ENCODE results near the gene LAT.
"Not testable (repeated sequence)": the region's sequence is repeated elsewhere in the genome, so short reads cannot be mapped to it uniquely, and the experiment has no call there.

The LAT gene

DNA sequence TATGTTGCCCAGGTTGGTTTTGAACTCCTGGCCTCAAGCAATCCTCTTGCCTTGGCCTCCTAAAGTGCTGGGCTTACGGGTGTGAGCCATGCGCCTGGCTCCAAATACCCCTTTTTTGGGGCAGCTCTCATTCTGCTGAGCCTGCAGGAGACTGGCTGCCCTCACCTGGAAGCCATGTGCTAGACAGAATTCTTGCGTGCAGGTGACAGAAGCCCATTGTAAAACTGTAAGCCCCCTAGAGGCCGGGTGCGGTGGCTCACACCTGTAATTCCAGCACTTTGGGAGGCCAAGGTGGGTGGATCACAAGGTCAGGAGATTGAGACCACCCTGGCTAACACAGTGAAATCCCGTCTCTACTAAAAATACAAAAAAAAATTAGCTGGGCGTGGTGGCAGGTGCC is 4.5 kb upstream of the LAT start:
- DNase-seq = not testable (repeated sequence)

GRCh38 chr16:28980929-28981328 is 3.9 kb upstream of the LAT start:
- DNase-seq = no peak

- DNase-seq = no peak
Observed at GRCh38 chr16:28981517-28981916, 3.3 kb upstream of the LAT start.

GRCh38 chr16:28982418-28982817 is 2.4 kb upstream of the LAT start:
- no peak for DNase-seq

GRCh38 chr16:28982949-28983348 is 1.9 kb upstream of the LAT start:
- DNase-seq = no peak

DNA sequence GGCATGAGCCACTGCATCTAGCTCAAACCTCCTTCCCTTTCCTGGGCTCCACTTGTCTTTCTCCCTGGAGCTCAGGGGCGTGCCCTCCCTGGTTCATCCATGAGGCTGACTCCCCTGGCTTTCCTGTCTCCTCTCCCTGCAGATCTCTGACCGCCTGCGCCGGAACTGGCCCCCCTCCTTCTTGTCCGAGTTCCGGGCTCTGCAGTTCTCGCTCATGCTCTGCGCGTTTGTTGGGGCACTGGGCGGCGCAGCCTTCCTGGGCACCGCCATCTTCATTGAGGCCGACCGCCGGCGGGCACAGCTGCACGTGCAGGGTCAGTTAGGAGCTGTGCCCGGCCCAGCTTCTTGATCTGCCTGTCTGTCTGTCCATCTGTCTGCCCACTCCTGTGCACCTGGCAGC is 1.2 kb upstream of the LAT start:
- peak; percentile 98 for DNase-seq

DNA sequence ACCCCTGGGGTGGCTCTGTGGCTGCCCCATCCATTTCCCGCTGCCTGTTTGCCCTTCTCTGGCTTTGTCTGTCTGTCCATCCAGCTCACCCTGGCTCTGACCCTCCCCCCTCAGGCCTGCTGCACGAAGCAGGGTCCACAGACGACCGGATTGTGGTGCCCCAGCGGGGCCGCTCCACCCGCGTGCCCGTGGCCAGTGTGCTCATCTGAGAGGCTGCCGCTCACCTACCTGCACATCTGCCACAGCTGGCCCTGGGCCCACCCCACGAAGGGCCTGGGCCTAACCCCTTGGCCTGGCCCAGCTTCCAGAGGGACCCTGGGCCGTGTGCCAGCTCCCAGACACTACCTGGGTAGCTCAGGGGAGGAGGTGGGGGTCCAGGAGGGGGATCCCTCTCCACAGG is 761 bp upstream of the LAT start:
- no peak for DNase-seq

GRCh38 chr16:28985211-28986041 is 574 bp downstream of the LAT start:
- no peak for DNase-seq

DNA sequence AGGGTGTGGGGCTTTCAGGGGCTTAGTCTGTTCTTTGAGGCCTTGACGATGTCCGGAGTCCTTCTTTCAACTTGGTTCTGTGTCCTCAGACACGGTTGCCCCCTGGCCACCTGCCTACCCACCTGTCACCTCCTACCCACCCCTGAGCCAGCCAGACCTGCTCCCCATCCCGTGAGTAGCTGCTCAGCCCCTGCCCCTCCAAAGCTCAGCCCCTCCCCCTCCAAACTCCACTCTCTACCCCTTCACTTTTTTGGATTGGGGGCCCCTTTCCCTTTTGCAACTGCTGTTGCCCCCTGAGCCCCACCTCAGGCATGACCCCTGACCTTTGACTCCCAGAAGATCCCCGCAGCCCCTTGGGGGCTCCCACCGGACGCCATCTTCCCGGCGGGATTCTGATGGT is 1.2 kb downstream of the LAT start:
- DNase-seq = no peak

DNA sequence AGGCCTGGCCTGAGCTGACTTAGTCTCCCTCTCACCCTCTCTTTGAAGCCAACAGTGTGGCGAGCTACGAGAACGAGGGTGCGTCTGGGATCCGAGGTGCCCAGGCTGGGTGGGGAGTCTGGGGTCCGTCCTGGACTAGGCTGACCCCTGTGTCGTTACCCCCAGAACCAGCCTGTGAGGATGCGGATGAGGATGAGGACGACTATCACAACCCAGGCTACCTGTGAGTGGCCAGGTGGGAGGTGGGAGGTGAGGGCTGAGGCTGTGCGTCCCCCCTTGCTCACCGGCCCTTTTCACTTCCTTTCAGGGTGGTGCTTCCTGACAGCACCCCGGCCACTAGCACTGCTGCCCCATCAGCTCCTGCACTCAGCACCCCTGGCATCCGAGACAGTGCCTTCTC is 1.6 kb downstream of the LAT start:
- DNase-seq = no peak

GRCh38 chr16:28987170-28987853 is 2.5 kb downstream of the LAT start:
- no peak for DNase-seq

DNA sequence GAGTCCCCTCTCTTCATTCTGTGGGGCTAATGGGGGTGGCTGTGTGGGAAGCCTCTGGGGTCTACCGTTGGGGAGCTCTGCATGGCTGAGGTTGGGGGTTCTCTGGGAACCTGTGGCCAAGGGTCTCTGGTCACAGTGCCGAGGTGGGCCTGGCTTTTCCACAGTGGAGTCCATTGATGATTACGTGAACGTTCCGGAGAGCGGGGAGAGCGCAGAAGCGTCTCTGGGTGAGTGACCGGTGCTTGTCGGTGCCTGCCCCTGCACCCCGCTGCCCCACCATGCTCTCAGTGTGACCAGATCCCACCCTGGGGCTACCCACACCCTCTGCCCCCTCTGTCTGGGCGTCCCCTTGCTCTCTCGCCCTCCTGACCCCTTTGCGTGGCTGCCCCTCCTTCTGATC is 4.5 kb downstream of the LAT start:
- DNase-seq = no peak

DNA sequence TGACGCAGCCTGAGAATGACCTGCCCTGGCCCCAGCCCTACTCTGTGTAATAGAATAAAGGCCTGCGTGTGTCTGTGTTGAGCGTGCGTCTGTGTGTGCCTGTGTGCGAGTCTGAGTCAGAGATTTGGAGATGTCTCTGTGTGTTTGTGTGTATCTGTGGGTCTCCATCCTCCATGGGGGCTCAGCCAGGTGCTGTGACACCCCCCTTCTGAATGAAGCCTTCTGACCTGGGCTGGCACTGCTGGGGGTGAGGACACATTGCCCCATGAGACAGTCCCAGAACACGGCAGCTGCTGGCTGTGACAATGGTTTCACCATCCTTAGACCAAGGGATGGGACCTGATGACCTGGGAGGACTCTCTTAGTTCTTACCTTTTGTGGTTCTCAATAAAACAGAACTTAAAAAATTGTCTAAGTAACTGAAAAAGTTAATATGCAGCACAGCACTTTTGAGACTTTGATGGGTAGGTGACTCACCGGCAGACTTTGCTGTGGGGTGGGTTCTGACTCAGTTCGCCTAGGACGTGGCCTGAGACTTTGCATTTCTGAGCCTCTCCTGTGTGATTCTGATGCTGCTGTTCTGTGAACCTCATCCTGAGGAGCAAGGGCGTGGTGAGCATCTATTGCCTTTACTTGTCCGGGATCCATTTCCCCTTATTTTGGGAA is 5.7 kb downstream of the LAT start:
- DNase-seq = no peak

- DNase-seq = no peak
Observed at GRCh38 chr16:28991687-28992086, 6.8 kb downstream of the LAT start.

DNA sequence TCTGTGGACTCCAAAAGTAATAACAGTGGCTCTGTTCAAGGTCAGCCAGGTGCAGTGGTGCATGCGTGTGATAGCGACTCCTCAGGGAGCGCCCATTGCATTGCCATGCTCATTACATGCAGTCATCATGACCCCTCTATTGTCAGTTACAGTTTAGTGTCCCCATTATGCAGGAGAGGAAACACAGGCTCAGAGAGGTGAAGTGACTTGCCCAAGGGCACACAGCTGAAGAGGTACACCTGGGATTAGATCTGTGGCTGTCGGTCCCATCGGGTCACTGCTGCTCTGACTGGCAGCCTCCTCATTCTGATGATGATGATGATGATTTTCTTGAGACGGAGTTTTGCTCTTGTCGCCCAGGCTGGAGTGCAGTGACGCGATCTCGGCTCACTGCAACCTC is 7.6 kb downstream of the LAT start:
- DNase-seq = no peak

- DNase-seq = no peak
Observed at GRCh38 chr16:28998837-28999236, 14.0 kb downstream of the LAT start.

DNA sequence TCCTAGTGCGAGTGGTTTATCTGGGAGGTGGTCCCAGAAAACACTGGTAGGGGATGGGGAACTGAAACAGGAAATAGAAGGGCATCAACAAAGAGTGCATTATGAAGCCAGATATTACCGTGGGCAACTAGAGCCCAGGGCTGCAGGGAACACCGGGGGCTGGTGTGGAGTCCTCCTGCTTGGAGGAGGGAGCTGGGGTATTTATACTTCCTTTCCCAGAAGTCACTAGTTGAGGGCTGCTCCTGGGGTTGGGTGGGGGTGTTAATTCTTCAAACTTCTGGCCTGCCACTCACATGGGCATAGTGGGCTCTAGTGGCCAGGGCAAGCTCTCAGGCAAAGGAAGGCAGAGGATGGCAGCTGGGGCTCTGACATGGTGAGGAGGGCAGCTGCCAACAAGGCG is 14.7 kb downstream of the LAT start:
- no peak for DNase-seq

GRCh38 chr16:29000019-29000418 is 15.2 kb downstream of the LAT start:
- DNase-seq = no peak

GRCh38 chr16:29004496-29005139 is 19.8 kb downstream of the LAT start:
- not testable (repeated sequence) for DNase-seq

DNA sequence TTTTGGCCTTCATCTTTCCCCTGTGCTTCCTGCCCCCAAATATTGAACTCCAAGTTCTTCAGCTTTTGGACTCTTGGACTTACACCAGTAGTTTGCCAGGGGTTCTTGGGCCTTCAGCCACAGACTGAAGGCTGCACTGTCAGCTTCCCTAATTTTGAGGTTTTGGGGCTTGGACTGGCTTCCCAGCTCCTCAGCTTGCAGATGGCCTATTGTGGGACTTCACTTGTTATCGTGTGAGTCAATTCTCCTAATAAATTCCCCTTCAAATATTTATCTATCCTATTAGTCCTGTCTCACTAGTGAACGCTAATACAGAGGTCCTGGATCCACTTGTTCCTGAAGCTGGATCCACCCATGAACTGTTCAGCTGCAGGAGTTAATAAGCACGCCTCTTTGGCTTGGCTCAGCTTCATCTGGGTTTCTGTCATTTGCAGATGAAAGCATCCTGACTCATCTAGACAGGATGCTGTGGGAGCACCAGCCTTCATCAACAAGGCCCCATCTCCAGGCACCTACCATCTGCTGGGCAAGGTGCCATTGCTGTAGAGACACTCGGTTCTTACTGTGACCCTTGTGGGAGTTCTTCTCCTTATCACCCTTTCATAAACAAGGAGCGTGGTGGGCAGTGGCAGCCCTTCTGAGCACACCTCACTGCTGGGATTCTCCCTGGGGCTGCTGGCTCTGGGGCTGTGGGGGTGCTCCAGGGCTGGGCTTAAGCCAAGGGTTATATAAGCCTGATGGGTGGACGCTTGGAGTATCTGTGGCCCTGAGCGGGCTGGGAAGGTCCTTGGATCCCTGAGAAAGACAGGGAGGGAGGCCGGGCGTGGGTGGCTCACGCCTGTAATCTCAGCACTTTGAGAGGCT is 23.1 kb downstream of the LAT start:
- DNase-seq = no peak

DNA sequence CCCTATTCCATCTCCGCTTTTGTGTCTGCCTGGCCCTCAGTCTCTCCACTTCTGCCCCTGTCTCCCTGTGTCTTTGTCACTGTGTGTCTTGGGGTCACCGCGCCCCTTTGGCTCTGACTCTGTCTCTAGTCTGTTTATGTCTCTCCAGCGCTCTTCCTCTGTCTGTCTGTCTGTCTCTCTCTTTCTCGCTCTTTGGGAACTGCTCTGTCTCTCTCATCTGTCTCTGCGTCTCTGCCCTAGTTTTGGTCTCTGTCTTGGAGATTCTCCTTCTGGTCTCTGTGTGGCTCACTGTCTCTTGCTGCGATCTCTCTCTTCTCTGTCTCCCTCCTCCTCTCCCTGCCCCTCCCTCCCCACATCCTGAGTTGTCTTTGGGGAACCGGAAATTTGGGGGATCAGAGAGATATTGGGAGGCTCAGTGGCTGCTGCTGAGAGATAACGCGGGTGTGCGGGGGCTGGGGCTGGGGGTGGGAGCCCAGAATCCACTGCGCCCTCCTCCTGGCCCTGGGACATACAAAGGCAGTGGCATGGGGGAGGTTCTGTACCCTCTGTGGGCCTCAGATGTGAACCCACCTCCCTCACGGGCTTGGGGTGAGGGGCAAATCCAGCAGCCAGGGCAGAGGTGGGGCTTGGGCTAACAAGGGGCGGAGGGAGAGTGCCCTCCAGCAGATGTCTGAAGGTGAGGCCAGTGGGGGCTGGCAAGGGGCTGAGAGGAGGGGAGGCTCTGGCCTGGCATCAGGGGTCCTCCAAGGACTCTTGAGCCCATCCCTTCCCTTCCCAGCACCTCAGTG is 24.4 kb downstream of the LAT start:
- no peak for DNase-seq

DNA sequence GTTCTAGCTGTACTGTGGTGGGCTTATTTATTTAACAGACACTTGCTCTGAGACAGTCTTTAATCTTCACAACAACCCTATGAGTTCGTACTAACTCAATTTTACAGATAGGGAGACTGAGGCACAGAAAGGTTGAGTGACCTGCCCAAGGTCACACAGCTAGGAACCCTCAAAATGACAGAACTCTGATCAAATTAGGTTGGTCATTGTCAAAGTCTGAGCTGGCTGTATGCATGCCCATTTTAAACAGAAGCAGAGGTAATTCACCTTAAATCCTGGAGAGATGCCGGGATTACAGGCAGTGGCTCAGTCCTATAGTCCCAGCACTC is 24.9 kb downstream of the LAT start:
- DNase-seq = no peak
